WTC11 (cell line): ENCODE measurements around the gene VWA5A. TPM values are rescaled to one million over a fixed set of nuclear protein-coding genes. Genes with fewer than 3 reads are reported as not detected.

ENCODE experiments used
- ATAC-seq: fragments of 200-7000 bp; cut with Tn5 transposase; 2 replicates; pipeline ENCODE4 v1.10.0; 2021; ENCODE audit warnings: mild to moderate bottlenecking, moderate library complexity
- CTCF ChIA-PET: fragments of 300-600 bp; sonication (Branson Sonifier 250); formaldehyde crosslinking; loops from one replicate; lab custom pipeline; 2021; ENCODE audit warnings: antibody characterized with exemption; lab: Charles Lee
- POLR2A ChIA-PET: fragments of 350-600 bp; sonication (Branson Sonifier 250); formaldehyde crosslinking; loops from one replicate; lab custom pipeline; 2021; ENCODE audit warnings: antibody characterized with exemption; lab: Charles Lee
- DNase-seq: peaks from one replicate; pipeline ENCODE4 v3.0.0; 2021; ENCODE audit warnings: low spot score
- H3K27ac Mint-ChIP-seq: 2 replicates; pipeline ENCODE4 v1.8.0; 2021; ENCODE audit warnings: mixed read lengths
- H3K27me3 Mint-ChIP-seq: 2 replicates; pipeline ENCODE4 v1.8.0; 2021; ENCODE audit warnings: low read depth, mild to moderate bottlenecking, moderate library complexity, mixed read lengths
- H3K36me3 Mint-ChIP-seq: 2 replicates; pipeline ENCODE4 v1.8.0; 2021; ENCODE audit warnings: mixed read lengths
- H3K4me1 Mint-ChIP-seq: 2 replicates; pipeline ENCODE4 v1.8.0; 2022; ENCODE audit warnings: mixed read lengths
- H3K4me3 Mint-ChIP-seq: 2 replicates; pipeline ENCODE4 v1.8.0; 2021; ENCODE audit warnings: mild to moderate bottlenecking, moderate library complexity, mixed read lengths
- H3K9me3 Mint-ChIP-seq: 2 replicates; pipeline ENCODE4 v1.8.0; 2021; ENCODE audit warnings: mixed read lengths
- SP1 ChIP-seq: sonication (generic); formaldehyde crosslinking; conservative IDR thresholded peaks from 2 replicates; pipeline ENCODE4 v1.8.1; 2022; ENCODE audit warnings: missing genetic modification reagents
- total RNA-seq: library from RNA; stranded (reverse); gene quantifications from 3 replicates; pipeline ENCODE4 v1.2.3, GENCODE V29; 2021
- TF ChIP-seq, protein P1 (sequence below): fragments of 200-600 bp; IDR thresholded peaks from 2 replicates; pipeline ENCODE4 v1.8.0; 2022; ENCODE audit warnings: antibody characterized with exemption
- TF ChIP-seq, protein P2 (sequence below): sonication (generic); formaldehyde crosslinking; IDR thresholded peaks from 2 replicates; pipeline ENCODE4 v1.8.1; 2023; ENCODE audit warnings: mild to moderate bottlenecking, missing genetic modification reagents, moderate library complexity

The VWA5A gene
- total RNA-seq, 1 experiment from 2014 or later = 19.5 TPM

GRCh38 chr11:124195189-124195734 is 80.0 kb downstream of the VWA5A start:
- ChIA-PET CTCF (interaction anchor here (0.6 to 3.9 kb wide), 21 partner anchors 9 to 488 kb away, joined by 3 to 29 read pairs (median 3); partner anchors contain the start of genes TBRG1 and VWA5A), POLR2A (no interaction called here)
- H3K9me3 Mint-ChIP-seq = peaks cover 3% of the 10 kb centered on the region
- DNase-seq = peak; percentile 56
- no peak for TF ChIP-seq SP1 (CRISPR knock-in tag)
- TF ChIP-seq, protein P1, sequence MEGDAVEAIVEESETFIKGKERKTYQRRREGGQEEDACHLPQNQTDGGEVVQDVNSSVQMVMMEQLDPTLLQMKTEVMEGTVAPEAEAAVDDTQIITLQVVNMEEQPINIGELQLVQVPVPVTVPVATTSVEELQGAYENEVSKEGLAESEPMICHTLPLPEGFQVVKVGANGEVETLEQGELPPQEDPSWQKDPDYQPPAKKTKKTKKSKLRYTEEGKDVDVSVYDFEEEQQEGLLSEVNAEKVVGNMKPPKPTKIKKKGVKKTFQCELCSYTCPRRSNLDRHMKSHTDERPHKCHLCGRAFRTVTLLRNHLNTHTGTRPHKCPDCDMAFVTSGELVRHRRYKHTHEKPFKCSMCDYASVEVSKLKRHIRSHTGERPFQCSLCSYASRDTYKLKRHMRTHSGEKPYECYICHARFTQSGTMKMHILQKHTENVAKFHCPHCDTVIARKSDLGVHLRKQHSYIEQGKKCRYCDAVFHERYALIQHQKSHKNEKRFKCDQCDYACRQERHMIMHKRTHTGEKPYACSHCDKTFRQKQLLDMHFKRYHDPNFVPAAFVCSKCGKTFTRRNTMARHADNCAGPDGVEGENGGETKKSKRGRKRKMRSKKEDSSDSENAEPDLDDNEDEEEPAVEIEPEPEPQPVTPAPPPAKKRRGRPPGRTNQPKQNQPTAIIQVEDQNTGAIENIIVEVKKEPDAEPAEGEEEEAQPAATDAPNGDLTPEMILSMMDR = peak; percentile 55; the same call in 1 of the 2 replicates
- TF ChIP-seq, protein P2, sequence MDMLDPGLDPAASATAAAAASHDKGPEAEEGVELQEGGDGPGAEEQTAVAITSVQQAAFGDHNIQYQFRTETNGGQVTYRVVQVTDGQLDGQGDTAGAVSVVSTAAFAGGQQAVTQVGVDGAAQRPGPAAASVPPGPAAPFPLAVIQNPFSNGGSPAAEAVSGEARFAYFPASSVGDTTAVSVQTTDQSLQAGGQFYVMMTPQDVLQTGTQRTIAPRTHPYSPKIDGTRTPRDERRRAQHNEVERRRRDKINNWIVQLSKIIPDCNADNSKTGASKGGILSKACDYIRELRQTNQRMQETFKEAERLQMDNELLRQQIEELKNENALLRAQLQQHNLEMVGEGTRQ (CRISPR knock-in tag) = no peak
- TF ChIP-seq, all 79 proteins: peak for 1
- peaks cover 24% of the 10 kb centered on the region for H3K4me1 Mint-ChIP-seq
- no peak overlapping the region for H3K4me3 Mint-ChIP-seq
- peak; percentile 96 for ATAC-seq
- peaks cover 22% of the 10 kb centered on the region for H3K27me3 Mint-ChIP-seq
- no peaks in the 10 kb centered on the region; the same call in 1 of the 2 replicates for H3K36me3 Mint-ChIP-seq
- no peak overlapping the region for H3K27ac Mint-ChIP-seq

Other genes with a start within 250 kb of the VWA5A start
- not detected in 3 replicates for gene TMEM225, start 229.8 kb upstream of the VWA5A start, total RNA-seq
- gene OR8D4, start 213.3 kb upstream of the VWA5A start, total RNA-seq = 0.07 TPM in 1 of 3 replicates, not detected in the others
- not detected in 3 replicates for gene OR4D5, start 175.8 kb upstream of the VWA5A start, total RNA-seq
- gene OR6T1, start 171.6 kb upstream of the VWA5A start, total RNA-seq = not detected in 3 replicates
- not detected in 3 replicates for gene OR10S1, start 137.7 kb upstream of the VWA5A start, total RNA-seq
- gene OR10G6, start 120.3 kb upstream of the VWA5A start, total RNA-seq = not detected in 3 replicates
- 0.04 to 0.14 TPM in 2 of 3 replicates, not detected in the other for gene OR10G4, start 102.5 kb upstream of the VWA5A start, total RNA-seq
- gene OR10G9, start 92.4 kb upstream of the VWA5A start, total RNA-seq = not detected in 3 replicates
- not detected in 3 replicates for gene OR10G8, start 88.7 kb upstream of the VWA5A start, total RNA-seq
- gene OR10G7, start 74.1 kb upstream of the VWA5A start, total RNA-seq = not detected in 3 replicates
- gene OR10D3, start 67.9 kb downstream of the VWA5A start, total RNA-seq = not detected in 3 replicates
- not detected in 3 replicates for gene OR8G1, start 125.6 kb downstream of the VWA5A start, total RNA-seq
- gene OR8G5, start 140.9 kb downstream of the VWA5A start, total RNA-seq = not detected in 3 replicates
- gene OR8D1, start 198.5 kb downstream of the VWA5A start, total RNA-seq = not detected in 3 replicates
- not detected in 3 replicates for gene OR8D2, start 204.7 kb downstream of the VWA5A start, total RNA-seq